ENCODE data around the gene TEAD1.

TEAD1 gene

GRCh38 chr11:12707500-12707880, 33.3 kb downstream of the TEAD1 start:
- DNase-seq (ENCODE audit: low spot score), result no peak

- no peak for DNase-seq (ENCODE audit: low spot score)
Observed at GRCh38 chr11:12711496-12711895, 37.3 kb downstream of the TEAD1 start.

GRCh38 chr11:12712132-12712531, 37.9 kb downstream of the TEAD1 start:
- DNase-seq (ENCODE audit: low spot score), result no peak

GRCh38 chr11:12715131-12715530, 40.9 kb downstream of the TEAD1 start:
- no peak for DNase-seq (ENCODE audit: low spot score)

GRCh38 chr11:12715941-12716340, 41.7 kb downstream of the TEAD1 start:
- no peak for DNase-seq (ENCODE audit: low spot score)

- no peak for DNase-seq (ENCODE audit: low spot score)
Observed at GRCh38 chr11:12716816-12717215, 42.6 kb downstream of the TEAD1 start.

GRCh38 chr11:12717851-12718291, 43.6 kb downstream of the TEAD1 start:
- no peak for DNase-seq (ENCODE audit: low spot score)

GRCh38 chr11:12719221-12719620, 45.0 kb downstream of the TEAD1 start:
- no peak for DNase-seq (ENCODE audit: low spot score)

- no peak for DNase-seq (ENCODE audit: low spot score)
Observed at GRCh38 chr11:12721816-12722604, 47.8 kb downstream of the TEAD1 start.

- DNase-seq (ENCODE audit: low spot score), result no peak
Observed at GRCh38 chr11:12723421-12724300, 49.4 kb downstream of the TEAD1 start.

GRCh38 chr11:12724301-12725054, 50.3 kb downstream of the TEAD1 start:
- DNase-seq (ENCODE audit: low spot score), result peak; percentile 57

GRCh38 chr11:12725055-12725862, 51.0 kb downstream of the TEAD1 start:
- no peak for DNase-seq (ENCODE audit: low spot score)

GRCh38 chr11:12725863-12726682, 51.9 kb downstream of the TEAD1 start:
- DNase-seq (ENCODE audit: low spot score), result no peak

- DNase-seq (ENCODE audit: low spot score), result peak; percentile 66
Observed at GRCh38 chr11:12727563-12728211, 53.5 kb downstream of the TEAD1 start.

- no peak for DNase-seq (ENCODE audit: low spot score)
Observed at GRCh38 chr11:12728417-12728816, 54.2 kb downstream of the TEAD1 start.

- DNase-seq (ENCODE audit: low spot score), result no peak
Observed at GRCh38 chr11:12729941-12730340, 55.7 kb downstream of the TEAD1 start.

GRCh38 chr11:12731841-12732336, 57.7 kb downstream of the TEAD1 start:
- DNase-seq (ENCODE audit: low spot score), result no peak

GRCh38 chr11:12733091-12733490, 58.9 kb downstream of the TEAD1 start:
- no peak for DNase-seq (ENCODE audit: low spot score)

- DNase-seq (ENCODE audit: low spot score), result no peak
Observed at GRCh38 chr11:12734625-12735024, 60.4 kb downstream of the TEAD1 start.

- no peak for DNase-seq (ENCODE audit: low spot score)
Observed at GRCh38 chr11:12735262-12735661, 61.0 kb downstream of the TEAD1 start.
